ENCODE measurements around the gene ENOSF1.

The ENOSF1 gene

DNA sequence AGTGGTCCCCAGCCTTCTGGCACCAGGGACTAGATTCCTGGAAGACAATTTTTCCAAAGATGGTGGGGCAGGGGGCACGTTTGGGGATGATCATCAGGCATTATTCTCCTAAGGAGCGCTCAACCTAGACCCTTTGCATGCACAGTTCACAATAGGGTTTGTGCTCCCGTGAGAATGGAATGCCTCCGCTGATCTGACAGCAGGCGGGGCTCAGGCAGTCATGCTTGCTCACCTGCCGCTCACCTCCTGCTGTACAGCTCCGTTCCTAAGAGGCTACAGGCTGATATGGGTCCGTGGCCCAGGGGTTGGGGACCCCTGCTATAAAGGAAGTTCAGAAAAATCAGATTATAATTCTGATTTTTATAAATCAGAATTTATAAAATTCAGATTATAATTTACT, 77.3 kb downstream of the ENOSF1 start:
- Histone ChIP-seq H3K4me3 (ENCODE audit: insufficient read length, low read depth) (no peak overlapping the region), H3K27me3 (ENCODE audit: insufficient read depth, insufficient read length) (no peaks in the 10 kb centered on the region), H3K9me3 (ENCODE audit: insufficient read depth, low read length) (no peaks in the 10 kb centered on the region), H3K4me1 (ENCODE audit: insufficient read depth, insufficient read length) (no peaks in the 10 kb centered on the region), H3K9ac (ENCODE audit: insufficient read length, low read depth) (no peak overlapping the region), H3K36me3 (ENCODE audit: insufficient read depth, insufficient read length, low read length) (no peaks in the 10 kb centered on the region)
- TF ChIP-seq ZNF274 (IDR thresholded peaks at IDR 0.05; ENCODE audit: low read depth, low read length): no peak
- TF ChIP-seq YY1 (IDR thresholded peaks at IDR 0.05; ENCODE audit: insufficient read depth, insufficient read length): no peak
- no peak for TF ChIP-seq SUZ12 (IDR thresholded peaks at IDR 0.05; ENCODE audit: extremely low read depth, insufficient read depth, insufficient read length)
- DNase-seq (ENCODE audit: low read depth, low spot score): no peak

DNA sequence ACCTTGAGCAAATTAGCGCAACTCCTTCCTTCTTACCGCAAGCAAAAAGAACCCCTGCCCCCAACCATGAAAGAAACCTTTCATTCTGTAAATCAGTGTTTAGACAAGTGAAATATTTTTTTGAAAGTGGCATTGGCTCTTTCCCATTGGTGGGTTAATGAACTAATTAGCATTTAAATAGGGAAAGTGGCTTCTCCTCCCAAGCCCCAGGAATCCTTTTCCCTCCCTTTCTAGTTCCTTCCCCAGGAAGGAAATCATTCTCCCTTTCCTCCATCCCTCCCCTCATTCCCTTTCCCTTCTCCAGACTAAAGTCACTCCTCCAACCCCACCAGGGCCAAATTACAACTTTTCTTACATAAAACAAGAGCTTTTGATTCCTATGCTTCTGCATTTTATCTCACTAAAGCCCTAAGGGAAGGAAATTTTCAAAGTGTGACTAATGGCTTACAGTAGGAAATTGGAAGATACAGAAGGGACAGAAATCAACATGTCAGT, 77.8 kb downstream of the ENOSF1 start:
- Histone ChIP-seq H3K4me1 (ENCODE audit: insufficient read depth, insufficient read length) (no peaks in the 10 kb centered on the region), H3K4me3 (ENCODE audit: insufficient read length, low read depth) (no peak overlapping the region), H3K9ac (ENCODE audit: insufficient read length, low read depth) (no peak overlapping the region), H3K36me3 (ENCODE audit: insufficient read depth, insufficient read length, low read length) (no peaks in the 10 kb centered on the region), H3K9me3 (ENCODE audit: insufficient read depth, low read length) (no peaks in the 10 kb centered on the region), H3K27me3 (ENCODE audit: insufficient read depth, insufficient read length) (no peaks in the 10 kb centered on the region)
- TF ChIP-seq YY1 (IDR thresholded peaks at IDR 0.05; ENCODE audit: insufficient read depth, insufficient read length) (no peak), ZNF274 (IDR thresholded peaks at IDR 0.05; ENCODE audit: low read depth, low read length) (no peak), SUZ12 (IDR thresholded peaks at IDR 0.05; ENCODE audit: extremely low read depth, insufficient read depth, insufficient read length) (no peak)
- DNase-seq (ENCODE audit: low read depth, low spot score): peak; percentile 22

- Histone ChIP-seq H3K9ac (ENCODE audit: insufficient read length, low read depth) (no peak overlapping the region), H3K4me1 (ENCODE audit: insufficient read depth, insufficient read length) (no peaks in the 10 kb centered on the region), H3K27me3 (ENCODE audit: insufficient read depth, insufficient read length) (no peaks in the 10 kb centered on the region), H3K36me3 (ENCODE audit: insufficient read depth, insufficient read length, low read length) (no peaks in the 10 kb centered on the region), H3K4me3 (ENCODE audit: insufficient read length, low read depth) (no peak overlapping the region), H3K9me3 (ENCODE audit: insufficient read depth, low read length) (no peaks in the 10 kb centered on the region)
- TF ChIP-seq SUZ12 (IDR thresholded peaks at IDR 0.05; ENCODE audit: extremely low read depth, insufficient read depth, insufficient read length) (no peak), YY1 (IDR thresholded peaks at IDR 0.05; ENCODE audit: insufficient read depth, insufficient read length) (no peak), ZNF274 (IDR thresholded peaks at IDR 0.05; ENCODE audit: low read depth, low read length) (no peak)
- DNase-seq (ENCODE audit: low read depth, low spot score): no peak
Observed at GRCh38 chr18:631560-631959, 80.9 kb downstream of the ENOSF1 start.

- TF ChIP-seq SUZ12 (IDR thresholded peaks at IDR 0.05; ENCODE audit: extremely low read depth, insufficient read depth, insufficient read length) (no peak), ZNF274 (IDR thresholded peaks at IDR 0.05; ENCODE audit: low read depth, low read length) (no peak), YY1 (IDR thresholded peaks at IDR 0.05; ENCODE audit: insufficient read depth, insufficient read length) (no peak)
- no peaks in the 10 kb centered on the region for H3K36me3 ChIP-seq (ENCODE audit: insufficient read depth, insufficient read length, low read length)
- H3K4me3 ChIP-seq (ENCODE audit: insufficient read length, low read depth): no peak overlapping the region
- DNase-seq (ENCODE audit: low read depth, low spot score): no peak
- no peaks in the 10 kb centered on the region for H3K27me3 ChIP-seq (ENCODE audit: insufficient read depth, insufficient read length)
- no peaks in the 10 kb centered on the region for H3K9me3 ChIP-seq (ENCODE audit: insufficient read depth, low read length)
- H3K4me1 ChIP-seq (ENCODE audit: insufficient read depth, insufficient read length): no peaks in the 10 kb centered on the region
- no peak overlapping the region for H3K9ac ChIP-seq (ENCODE audit: insufficient read length, low read depth)
Observed at GRCh38 chr18:629269-630150, 82.9 kb downstream of the ENOSF1 start.

DNA sequence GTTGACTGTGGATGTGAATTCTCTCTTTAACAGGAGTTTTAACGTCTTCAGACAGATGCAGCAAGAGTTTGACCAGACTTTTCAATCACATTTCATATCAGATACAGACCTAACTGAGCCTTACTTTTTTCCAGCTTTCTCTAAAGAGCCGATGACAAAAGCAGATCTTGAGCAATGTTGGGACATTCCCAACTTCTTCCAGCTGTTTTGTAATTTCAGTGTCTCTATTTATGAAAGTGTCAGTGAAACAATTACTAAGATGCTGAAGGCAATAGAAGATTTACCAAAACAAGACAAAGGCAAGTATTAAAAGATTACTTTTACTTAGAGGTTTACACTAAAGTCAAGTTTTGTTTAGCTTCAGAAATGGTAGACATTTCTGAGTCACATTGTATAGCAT, 85.2 kb downstream of the ENOSF1 start:
- Histone ChIP-seq H3K27me3 (ENCODE audit: insufficient read depth, insufficient read length) (no peaks in the 10 kb centered on the region), H3K9me3 (ENCODE audit: insufficient read depth, low read length) (no peaks in the 10 kb centered on the region), H3K9ac (ENCODE audit: insufficient read length, low read depth) (no peak overlapping the region), H3K4me1 (ENCODE audit: insufficient read depth, insufficient read length) (no peaks in the 10 kb centered on the region), H3K36me3 (ENCODE audit: insufficient read depth, insufficient read length, low read length) (no peaks in the 10 kb centered on the region), H3K4me3 (ENCODE audit: insufficient read length, low read depth) (no peak overlapping the region)
- TF ChIP-seq YY1 (IDR thresholded peaks at IDR 0.05; ENCODE audit: insufficient read depth, insufficient read length) (no peak), SUZ12 (IDR thresholded peaks at IDR 0.05; ENCODE audit: extremely low read depth, insufficient read depth, insufficient read length) (no peak), ZNF274 (IDR thresholded peaks at IDR 0.05; ENCODE audit: low read depth, low read length) (no peak)
- no peak for DNase-seq (ENCODE audit: low read depth, low spot score)

GRCh38 chr18:623761-624620, 88.4 kb downstream of the ENOSF1 start:
- H3K36me3 ChIP-seq (ENCODE audit: insufficient read depth, insufficient read length, low read length): no peaks in the 10 kb centered on the region
- no peaks in the 10 kb centered on the region for H3K27me3 ChIP-seq (ENCODE audit: insufficient read depth, insufficient read length)
- no peaks in the 10 kb centered on the region for H3K9me3 ChIP-seq (ENCODE audit: insufficient read depth, low read length)
- H3K4me3 ChIP-seq (ENCODE audit: insufficient read length, low read depth): no peak overlapping the region
- DNase-seq (ENCODE audit: low read depth, low spot score): no peak
- no peak for TF ChIP-seq ZNF274 (IDR thresholded peaks at IDR 0.05; ENCODE audit: low read depth, low read length)
- no peak for TF ChIP-seq YY1 (IDR thresholded peaks at IDR 0.05; ENCODE audit: insufficient read depth, insufficient read length)
- TF ChIP-seq SUZ12 (IDR thresholded peaks at IDR 0.05; ENCODE audit: extremely low read depth, insufficient read depth, insufficient read length): no peak
- H3K9ac ChIP-seq (ENCODE audit: insufficient read length, low read depth): no peak overlapping the region
- no peaks in the 10 kb centered on the region for H3K4me1 ChIP-seq (ENCODE audit: insufficient read depth, insufficient read length)

DNA sequence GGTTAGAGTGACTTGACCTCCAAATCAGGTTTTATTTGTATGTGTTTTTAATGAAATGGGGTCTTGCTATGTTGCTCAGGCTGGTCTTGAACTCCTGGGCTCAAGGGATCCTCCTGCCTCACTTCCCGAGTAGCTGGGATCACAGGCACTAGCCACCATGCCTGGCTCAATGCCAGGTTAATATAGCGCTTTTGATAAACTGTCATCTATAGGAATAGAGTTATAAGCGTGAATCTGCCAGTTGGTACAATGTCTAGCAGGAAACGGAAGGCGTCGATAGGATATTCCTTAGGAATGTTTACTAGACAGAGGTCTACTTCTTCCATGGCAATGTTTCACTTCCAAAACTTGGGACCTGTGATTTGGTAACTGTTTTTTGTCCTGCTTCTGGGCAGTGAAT, 90.1 kb downstream of the ENOSF1 start:
- no peaks in the 10 kb centered on the region for H3K4me1 ChIP-seq (ENCODE audit: insufficient read depth, insufficient read length)
- no peak for DNase-seq (ENCODE audit: low read depth, low spot score)
- no peaks in the 10 kb centered on the region for H3K27me3 ChIP-seq (ENCODE audit: insufficient read depth, insufficient read length)
- H3K9me3 ChIP-seq (ENCODE audit: insufficient read depth, low read length): no peaks in the 10 kb centered on the region
- no peak overlapping the region for H3K9ac ChIP-seq (ENCODE audit: insufficient read length, low read depth)
- H3K4me3 ChIP-seq (ENCODE audit: insufficient read length, low read depth): no peak overlapping the region
- TF ChIP-seq YY1 (IDR thresholded peaks at IDR 0.05; ENCODE audit: insufficient read depth, insufficient read length): no peak
- no peak for TF ChIP-seq SUZ12 (IDR thresholded peaks at IDR 0.05; ENCODE audit: extremely low read depth, insufficient read depth, insufficient read length)
- TF ChIP-seq ZNF274 (IDR thresholded peaks at IDR 0.05; ENCODE audit: low read depth, low read length): no peak
- no peaks in the 10 kb centered on the region for H3K36me3 ChIP-seq (ENCODE audit: insufficient read depth, insufficient read length, low read length)
